B cell (primary cell): ENCODE measurements around the gene SYT14. TPM values are rescaled to one million over a fixed set of nuclear protein-coding genes. Genes with fewer than 3 reads are reported as not detected.

Source experiments
- ATAC-seq: fragments of 200-7000 bp; cut with Tn5 transposase; one replicate; pipeline ENCODE4 v1.10.0; 2021; ENCODE audit warnings: low read depth, mild to moderate bottlenecking, moderate number of reproducible peaks, moderate library complexity
- CTCF ChIA-PET: fragments of 350-600 bp; sonication (Branson Sonifier 250); formaldehyde crosslinking; loops from one replicate; lab custom pipeline; 2021; ENCODE audit warnings: antibody characterized with exemption, inconsistent platforms; lab: Charles Lee
- POLR2A ChIA-PET: fragments of 350-600 bp; sonication (Branson Sonifier 250); formaldehyde crosslinking; loops from one replicate; lab custom pipeline; 2021; ENCODE audit warnings: antibody characterized with exemption; lab: Charles Lee
- DNase-seq: peaks from one replicate; pipeline ENCODE4 v3.0.0; 2013
- H2AFZ ChIP-seq: 2 replicates; pipeline ENCODE4 v1.6.1; 2012; ENCODE audit warnings: mild to moderate bottlenecking, low read depth, low read length; ENCODE audit not compliant: insufficient read depth, poor library complexity, severe bottlenecking
- H3K27ac ChIP-seq, 2 donors: 1 replicate in 1 of 2; 2 replicates in 1 of 2; pipeline ENCODE4 v1.5.1; 2012 to 2013; ENCODE audit warnings: low read length in 2 of 2, mild to moderate bottlenecking in 2 of 2, moderate library complexity in 1 of 2
- H3K27me3 ChIP-seq, 4 experiments: fragments of 200-600 bp in 1 of 4; sonication (generic) in 1 of 4; replicated peaks in 1 of 4; 1 replicate in 2 of 4; 2 replicates in 2 of 4; pipeline versions ENCODE4 v1.6.1 to v1.7.0; 2013 to 2016; ENCODE audit warnings: low read length in 3 of 4, mild to moderate bottlenecking in 2 of 4, mixed read lengths in 1 of 4, moderate library complexity in 1 of 4; ENCODE audit not compliant: insufficient read depth in 4 of 4, control insufficient read depth in 3 of 4; ENCODE audit errors: control extremely low read depth in 1 of 4
- H3K36me3 ChIP-seq, 2 experiments: replicated peaks in 1 of 2; 1 replicate in 1 of 2; 2 replicates in 1 of 2; pipeline versions ENCODE4 v1.6.1 to v1.7.1; 2013; ENCODE audit warnings: low read length in 1 of 2; ENCODE audit not compliant: insufficient read depth in 2 of 2, control insufficient read depth in 1 of 2; ENCODE audit errors: control extremely low read depth in 1 of 2, extremely low read depth in 1 of 2
- H3K4me1 ChIP-seq, 2 donors: fragments of 200-600 bp in 1 of 2; sonication (generic) in 1 of 2; 1 replicate in 1 of 2; 2 replicates in 1 of 2; pipeline versions ENCODE4 v1.5.1 to v1.6.1; 2013 to 2017; ENCODE audit warnings: low read length in 2 of 2; ENCODE audit not compliant: control insufficient read depth in 2 of 2, insufficient read depth in 2 of 2
- H3K4me2 ChIP-seq: replicated peaks from 2 replicates; pipeline ENCODE3; 2012; ENCODE audit warnings: mild to moderate bottlenecking, low read depth, low read length; ENCODE audit not compliant: poor library complexity, severe bottlenecking
- H3K4me3 ChIP-seq, 5 experiments: fragments of 200-600 bp in 1 of 5; sonication (generic) in 1 of 5; 1 replicate in 3 of 5; 2 replicates in 2 of 5; pipeline versions ENCODE4 v1.5.1 to v1.7.0; 2011 to 2016; ENCODE audit warnings: low read length in 4 of 5, mild to moderate bottlenecking in 4 of 5, low read depth in 2 of 5, control low read depth in 1 of 5, moderate library complexity in 1 of 5; ENCODE audit not compliant: insufficient read depth in 1 of 5; ENCODE audit errors: control extremely low read depth in 1 of 5, extremely low read depth in 1 of 5
- H3K79me2 ChIP-seq: fragments of 200-600 bp; sonication (generic); one replicate; pipeline ENCODE4 v1.6.0; 2016; ENCODE audit warnings: low read length; ENCODE audit not compliant: control insufficient read depth, insufficient read depth
- H3K9ac ChIP-seq: fragments of 200-600 bp; sonication (generic); 2 replicates; pipeline ENCODE4 v1.6.1; 2017; ENCODE audit warnings: mild to moderate bottlenecking, low read length, moderate library complexity
- H3K9me3 ChIP-seq, 3 donors: one replicate each; pipeline versions ENCODE4 v1.6.1 to v1.7.1; 2013; ENCODE audit warnings: low read length in 2 of 3; ENCODE audit not compliant: control insufficient read depth in 2 of 3, insufficient read depth in 1 of 3; ENCODE audit errors: control extremely low read depth in 1 of 3
- H4K20me1 ChIP-seq: 2 replicates; pipeline ENCODE4 v1.6.0; 2012; ENCODE audit warnings: mild to moderate bottlenecking, low read length; ENCODE audit not compliant: insufficient read depth, control insufficient read depth, poor library complexity, severe bottlenecking
- H3K27ac Mint-ChIP-seq: one replicate; pipeline ENCODE4 v1.8.0; 2021; ENCODE audit warnings: mixed read lengths
- H3K27me3 Mint-ChIP-seq: one replicate; pipeline ENCODE4 v1.8.0; 2021; ENCODE audit warnings: mixed read lengths
- H3K4me1 Mint-ChIP-seq: one replicate; pipeline ENCODE4 v1.8.0; 2021; ENCODE audit warnings: mixed read lengths
- H3K4me3 Mint-ChIP-seq: one replicate; pipeline ENCODE4 v1.8.0; 2021; ENCODE audit warnings: mixed read lengths
- H3K9me3 Mint-ChIP-seq: one replicate; pipeline ENCODE4 v1.8.0; 2022; ENCODE audit warnings: mixed read lengths; ENCODE audit not compliant: insufficient read depth
- CTCF ChIP-seq: fragments of 200-600 bp; IDR thresholded peaks from one replicate; pipeline ENCODE4 v1.8.0; 2022; ENCODE audit warnings: antibody characterized with exemption, mild to moderate bottlenecking
- EZH2 ChIP-seq: IDR thresholded peaks from 2 replicates; pipeline ENCODE4 v1.6.1; 2012; ENCODE audit warnings: borderline replicate concordance, low read depth, mild to moderate bottlenecking, moderate library complexity, low read length; ENCODE audit not compliant: insufficient read depth, poor library complexity, severe bottlenecking
- WGBS: methylation state at CpG from one replicate; pipeline ENCODE4 v1.1.5; 2013; ENCODE audit warnings: missing lambda C conversion rate; ENCODE audit not compliant: insufficient coverage; 5-methylcytosine and 5-hydroxymethylcytosine counted together
- intact Hi-C: fragments of 100-400 bp; cut with micrococcal nuclease; formaldehyde crosslinking; loops from one replicate; pipeline ENCODE4 v1.10.0; 2022
- polyA plus RNA-seq: library from polyadenylated mRNA; depleted of rRNA; stranded (reverse); fragments of >200 nt; gene quantifications from 2 replicates; pipeline ENCODE4 v1.2.3, GENCODE V29; 2012
- total RNA-seq, 2 donors: library from RNA; stranded (reverse); fragments of 120-200 nt in 1 of 2; gene quantifications; 1 replicate in 1 of 2; 2 replicates in 1 of 2; pipeline versions ENCODE4 v1.2.3 to v1.2.4, GENCODE V29; 2013 to 2022

SYT14 gene
- total and polyA plus RNA-seq, 2 donors (not counting 1 experiment from before 2014, with no cell fraction given): not detected

- Histone ChIP-seq H3K4me1 (no peaks in the 10 kb centered on the region), H3K27ac (no peak overlapping the region), H3K79me2 (no peaks in the 10 kb centered on the region), H4K20me1 (no peaks in the 10 kb centered on the region), H3K9ac (no peak overlapping the region), H3K9me3 (peaks cover 1 to 7% (median 5%) of the 10 kb centered on the region in 3 donors), H3K4me2 (no peak overlapping the region), H3K27me3 (no peaks in the 10 kb centered on the region), H2AFZ (no peak overlapping the region), H3K36me3 (no peaks in the 10 kb centered on the region), H3K4me3 (no peak overlapping the region)
- Mint-ChIP-seq H3K4me3 (no peak overlapping the region), H3K9me3 (no peaks in the 10 kb centered on the region), H3K27ac (no peak overlapping the region), H3K27me3 (peaks cover 3% of the 10 kb centered on the region), H3K4me1 (no peaks in the 10 kb centered on the region)
- TF ChIP-seq EZH2 (no peak), CTCF (no peak)
- WGBS: no CpG with 5 or more reads among the region's 3 CpGs
- ChIA-PET POLR2A (no interaction called here), CTCF (no interaction called here)
- intact Hi-C loops: no loop called here
- ATAC-seq: no peak
- no peak for DNase-seq
Measured at GRCh38 chr1:210198840-210199239, 260.8 kb downstream of the SYT14 start.

GRCh38 chr1:210200124-210200736 lies 262.2 kb downstream of the SYT14 start:
- Histone ChIP-seq H3K36me3 (no peaks in the 10 kb centered on the region), H3K27me3 (no peaks in the 10 kb centered on the region), H3K4me1 (no peaks in the 10 kb centered on the region), H3K9ac (no peak overlapping the region), H3K4me2 (no peak overlapping the region), H3K79me2 (no peaks in the 10 kb centered on the region), H2AFZ (no peak overlapping the region), H4K20me1 (no peaks in the 10 kb centered on the region), H3K27ac (no peak overlapping the region), H3K4me3 (no peak overlapping the region), H3K9me3 (peaks cover 1 to 7% (median 5%) of the 10 kb centered on the region in 3 donors)
- no peak overlapping the region for H3K4me3 Mint-ChIP-seq
- H3K4me1 Mint-ChIP-seq: no peaks in the 10 kb centered on the region
- no peak for ATAC-seq
- ChIA-PET POLR2A (no interaction called here), CTCF (no interaction called here)
- no peak for DNase-seq
- intact Hi-C loops: loop anchor here (5.0 kb wide), 1 partner anchor 112 kb away; no protein-coding TSS in a partner anchor
- no peak overlapping the region for H3K27ac Mint-ChIP-seq
- no CpG with 5 or more reads among the region's 3 CpGs for WGBS
- H3K27me3 Mint-ChIP-seq: peaks cover 4% of the 10 kb centered on the region
- TF ChIP-seq CTCF: no peak
- TF ChIP-seq EZH2: no peak
- H3K9me3 Mint-ChIP-seq: no peaks in the 10 kb centered on the region
